GM18858 (cell line): ENCODE data around the gene COL23A1.
"Not testable (repeated sequence)": the region's sequence is repeated elsewhere in the genome, so short reads cannot be mapped to it uniquely, and the experiment has no call there.

Experiments
- ATAC-seq: cut with Tn5 transposase; IDR thresholded peaks from one replicate; pipeline ENCODE4 v1.9.1; 2021; ENCODE audit not compliant: unreplicated experiment

Gene COL23A1

GRCh38 chr5:178234750-178235587 is 355.2 kb downstream of the COL23A1 start:
- ATAC-seq: no peak

GRCh38 chr5:178234121-178234749 is 356.0 kb downstream of the COL23A1 start:
- no peak for ATAC-seq

GRCh38 chr5:178232920-178233429 is 357.2 kb downstream of the COL23A1 start:
- ATAC-seq: no peak

DNA sequence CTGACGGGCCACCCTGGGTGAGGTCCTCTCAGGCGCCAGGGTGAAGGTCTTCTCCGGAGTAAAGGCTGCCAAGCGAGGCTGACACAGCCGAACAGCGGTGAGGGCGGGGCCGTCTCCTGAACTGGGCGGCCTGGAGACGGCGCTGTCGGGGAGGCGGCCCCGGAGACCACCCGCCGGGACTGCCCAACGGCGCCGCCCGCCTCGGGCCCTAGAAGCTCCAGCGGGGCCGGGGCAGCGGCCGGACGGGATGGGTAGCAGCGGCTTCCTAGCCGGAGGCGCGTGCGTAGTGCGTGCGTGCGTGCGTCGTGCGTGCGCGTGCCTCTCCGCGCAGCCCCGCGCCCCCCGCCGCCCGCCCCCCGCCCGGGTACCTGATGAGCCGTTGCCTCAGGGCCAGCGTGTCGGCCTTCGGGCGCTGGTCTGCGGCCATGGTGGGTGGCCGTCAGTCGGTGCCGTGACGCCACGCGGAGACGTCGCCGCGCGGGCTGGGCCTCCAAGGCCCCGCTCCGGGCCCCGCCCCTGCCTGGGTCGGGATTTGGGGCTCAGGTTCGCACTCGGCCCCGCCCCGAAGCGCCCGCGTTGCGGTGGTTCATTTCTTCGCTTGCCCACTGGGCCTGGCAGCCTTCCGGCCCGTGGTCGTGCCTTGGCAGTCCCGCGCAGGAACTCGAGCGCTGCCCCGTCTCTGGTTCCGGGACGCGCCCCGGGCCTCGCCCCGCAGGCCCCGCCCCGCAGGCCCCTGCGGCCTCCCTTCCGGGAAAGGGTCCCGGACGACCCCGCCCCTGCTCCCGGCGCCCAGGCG is 357.9 kb downstream of the COL23A1 start, which contains the start of gene PHYKPL:
PHYKPL (minus strand) TSS at position 679 of the 796 bp plus-strand sequence; CDS start at position 427, 252 bp downstream.
- ATAC-seq: peak; percentile 44

GRCh38 chr5:178231539-178232123 is 358.6 kb downstream of the COL23A1 start:
- ATAC-seq: no peak

DNA sequence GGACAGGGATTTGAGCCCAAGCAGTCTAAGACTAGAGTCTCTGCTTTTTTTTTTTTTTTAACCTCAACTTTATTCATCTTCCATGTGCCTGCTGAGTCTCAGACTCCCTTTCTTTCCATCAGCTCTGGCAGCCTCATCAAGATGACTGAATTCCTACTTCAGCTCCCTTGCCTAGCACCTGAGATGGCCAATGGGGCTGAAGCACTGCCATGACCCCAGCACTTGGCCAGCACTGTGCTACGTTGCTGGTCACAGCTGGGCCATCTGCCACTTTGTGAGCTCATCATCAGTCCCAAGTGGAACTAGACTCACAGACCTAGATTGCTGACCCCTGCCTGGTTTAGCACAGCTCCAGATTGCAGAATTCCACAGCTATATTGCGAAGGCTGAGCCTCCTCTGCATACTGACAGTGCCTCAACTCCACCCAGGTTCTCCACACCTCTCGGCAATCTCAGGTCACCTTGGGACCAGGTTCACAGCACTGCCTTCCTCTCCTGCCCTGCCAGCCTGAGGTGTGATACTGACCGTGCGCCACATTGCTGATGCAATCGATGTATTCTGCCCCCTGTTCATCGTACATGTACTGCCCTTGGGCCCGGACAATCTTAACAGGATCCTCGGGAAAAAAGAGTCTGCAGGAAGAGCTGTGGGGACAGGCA is 359.2 kb downstream of the COL23A1 start:
- ATAC-seq: no peak

DNA sequence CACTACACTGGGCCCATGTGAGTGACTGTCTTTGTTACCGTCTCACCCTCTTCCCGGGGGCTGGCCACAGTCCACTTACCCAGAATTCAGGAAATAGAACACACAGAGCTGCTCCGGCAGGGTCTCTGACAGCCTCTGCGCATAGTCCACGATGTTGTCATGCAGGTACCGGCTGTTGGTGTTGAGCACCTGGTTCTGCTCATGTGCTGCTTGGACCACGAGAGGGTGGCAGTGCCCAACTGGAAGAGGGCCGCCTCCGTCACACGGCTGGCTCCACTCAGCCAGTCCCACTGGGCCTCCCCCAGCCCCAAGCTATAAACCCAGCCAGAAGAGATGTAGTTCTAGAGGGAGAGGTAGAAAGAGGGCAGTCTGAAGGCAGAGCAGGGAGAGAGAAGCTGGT is 360.3 kb downstream of the COL23A1 start:
- ATAC-seq: no peak

DNA sequence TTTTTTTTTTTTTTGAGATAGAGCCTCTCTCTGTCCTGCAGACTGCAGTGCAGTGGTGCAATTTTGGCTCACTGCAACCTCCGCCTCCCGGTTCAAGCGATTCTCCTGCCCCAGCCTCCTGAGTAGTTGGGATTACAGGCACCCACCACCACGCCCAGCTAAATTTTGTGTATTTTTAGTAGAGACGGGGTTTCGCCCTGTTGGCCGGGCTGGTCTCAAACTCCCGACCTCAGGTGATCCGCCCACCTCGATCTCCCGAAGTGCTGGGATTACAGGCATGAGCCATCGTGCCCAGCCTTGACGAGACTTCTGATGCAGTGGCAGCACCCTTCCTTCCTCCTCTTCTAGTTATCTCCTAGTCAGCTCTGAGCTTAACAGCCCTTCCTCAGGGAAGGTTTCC is 361.1 kb downstream of the COL23A1 start:
- ATAC-seq: not testable (repeated sequence)

- ATAC-seq: no peak
These were observed 361.6 kb downstream of the COL23A1 start for GRCh38 chr5:178228609-178229008.

GRCh38 chr5:178227929-178228328 is 362.3 kb downstream of the COL23A1 start:
- no peak for ATAC-seq

GRCh38 chr5:178227138-178227659 is 363.0 kb downstream of the COL23A1 start:
- ATAC-seq: no peak

- ATAC-seq: no peak
These were observed 365.0 kb downstream of the COL23A1 start for GRCh38 chr5:178225174-178225573.

DNA sequence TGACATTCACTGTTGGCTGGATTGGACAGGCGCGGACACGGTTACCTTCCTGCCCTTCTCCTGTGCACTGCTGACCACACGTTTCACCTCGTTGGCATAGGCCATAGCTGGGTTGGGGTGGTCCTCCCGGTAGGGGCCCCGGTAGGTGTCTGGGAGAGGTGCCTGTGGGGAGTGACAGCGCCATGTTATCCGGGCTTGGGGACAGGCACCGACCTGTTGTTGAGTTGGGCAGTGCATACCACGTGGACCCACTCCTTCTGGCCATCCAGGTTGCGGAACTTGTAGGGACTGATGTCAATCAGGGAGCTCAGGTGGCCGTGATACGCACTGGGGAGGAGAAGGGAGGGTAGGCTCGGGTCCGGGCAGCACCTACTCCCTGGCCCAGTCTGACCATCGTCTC is 365.8 kb downstream of the COL23A1 start:
- ATAC-seq: no peak

DNA sequence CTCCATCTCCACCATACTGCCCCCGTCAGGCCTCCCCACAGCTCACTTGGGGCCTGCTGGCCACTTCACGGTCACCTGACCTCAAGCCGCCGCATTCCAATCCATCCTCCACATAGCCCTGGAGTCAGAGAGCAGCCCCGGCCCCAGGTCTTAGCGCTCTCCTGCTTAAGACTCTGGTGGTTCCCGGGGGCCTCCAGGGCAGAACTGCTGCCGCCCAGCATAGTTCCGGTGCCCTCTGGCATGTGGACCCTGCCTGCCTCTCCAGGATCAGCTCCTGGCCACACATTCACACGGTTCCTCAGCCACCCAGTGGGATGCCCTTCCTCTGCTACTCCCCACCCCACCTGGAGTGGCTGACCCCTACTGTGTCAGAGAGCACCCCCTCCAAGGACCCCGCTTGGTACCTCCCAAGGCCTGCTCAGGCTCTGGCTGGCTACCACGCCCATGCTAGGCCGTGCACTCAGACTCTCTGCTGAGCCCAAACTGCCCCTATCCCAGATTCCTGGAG is 366.3 kb downstream of the COL23A1 start:
- no peak for ATAC-seq

GRCh38 chr5:178223196-178223773 is 366.9 kb downstream of the COL23A1 start:
- ATAC-seq: no peak

DNA sequence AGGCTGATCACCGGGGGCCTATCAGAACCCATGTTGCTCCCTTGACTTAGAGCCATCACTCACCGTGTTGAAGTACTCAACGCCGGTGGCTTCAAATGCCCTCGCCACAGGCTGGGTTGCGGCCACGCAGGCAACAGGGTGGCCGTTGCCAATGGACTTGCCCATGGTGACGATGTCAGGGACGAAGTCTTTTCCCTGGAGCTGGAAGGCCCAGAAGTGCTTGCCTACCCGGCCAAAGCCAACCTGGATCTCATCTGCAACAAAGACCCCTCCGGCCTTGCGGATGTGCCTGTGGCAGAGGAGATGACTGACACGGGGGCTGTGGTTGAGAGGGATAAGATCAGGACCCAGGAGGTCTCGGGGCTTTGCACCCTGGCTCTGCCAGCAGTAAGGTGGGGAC is 367.9 kb downstream of the COL23A1 start:
- no peak for ATAC-seq

GRCh38 chr5:178221853-178222252 is 368.3 kb downstream of the COL23A1 start:
- no peak for ATAC-seq

GRCh38 chr5:178221282-178221681 is 368.9 kb downstream of the COL23A1 start:
- ATAC-seq: no peak

DNA sequence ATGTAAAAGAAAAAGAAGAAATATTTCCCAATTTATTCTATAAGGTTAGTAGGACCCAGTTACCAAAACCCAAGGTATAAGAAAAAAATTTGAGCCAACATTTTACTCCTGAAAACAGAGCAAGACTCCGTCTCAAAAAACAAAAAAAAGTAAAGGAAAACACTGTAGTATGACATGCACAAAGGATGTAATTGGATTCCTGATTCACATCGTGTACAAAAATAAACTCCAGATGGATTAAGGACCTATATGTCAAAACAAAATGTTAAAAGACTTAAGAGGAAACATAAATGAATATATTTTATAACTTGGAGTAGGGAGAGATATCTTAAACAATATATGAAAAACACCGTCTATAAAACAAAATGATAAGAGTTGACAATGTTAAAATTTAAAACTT is 371.4 kb downstream of the COL23A1 start:
- no peak for ATAC-seq
